ENCODE measurements around the gene COA6.

Gene COA6, protein sequence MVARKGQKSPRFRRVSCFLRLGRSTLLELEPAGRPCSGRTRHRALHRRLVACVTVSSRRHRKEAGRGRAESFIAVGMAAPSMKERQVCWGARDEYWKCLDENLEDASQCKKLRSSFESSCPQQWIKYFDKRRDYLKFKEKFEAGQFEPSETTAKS

GRCh38 chr1:234373064-234373958 lies at the start of gene COA6:
COA6 (plus strand) TSS chr1:234373456; CDS start chr1:234373467, 11 bp downstream.
- peak; percentile 81 for DNase-seq

- DNase-seq: peak; percentile 69
These were observed 48.4 kb upstream of the COA6 start for GRCh38 chr1:234324821-234325220.

DNA sequence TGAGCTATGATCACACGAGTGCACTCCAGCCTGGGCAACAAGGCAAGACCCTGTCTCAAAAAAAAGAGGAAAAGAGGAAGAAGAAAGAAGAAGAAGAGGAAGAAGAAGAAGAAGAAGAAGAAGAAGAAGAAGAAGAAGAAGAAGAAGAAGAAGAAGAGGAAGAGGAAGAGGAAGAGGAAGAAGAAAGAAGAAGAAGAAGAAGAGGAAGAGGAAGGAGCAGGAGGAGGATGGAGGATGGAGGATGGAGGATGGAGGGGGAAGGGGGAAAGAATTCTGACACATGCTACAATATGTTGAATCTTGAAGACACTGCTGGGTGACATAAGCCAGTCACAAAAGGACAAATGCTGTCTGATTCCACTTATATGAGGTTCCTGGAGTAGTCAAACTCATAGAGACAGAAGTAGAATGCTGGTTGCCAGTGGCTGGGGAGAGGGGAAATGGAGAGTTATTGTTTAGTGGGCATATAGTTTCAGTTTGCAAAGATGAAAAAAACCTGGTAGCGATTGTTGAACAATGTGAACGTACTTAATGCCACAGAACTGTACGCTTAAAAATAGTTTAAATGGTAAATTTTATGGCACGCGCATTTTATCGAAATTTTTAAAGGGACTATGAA lies 47.3 kb upstream of the COA6 start:
- no peak for DNase-seq

DNA sequence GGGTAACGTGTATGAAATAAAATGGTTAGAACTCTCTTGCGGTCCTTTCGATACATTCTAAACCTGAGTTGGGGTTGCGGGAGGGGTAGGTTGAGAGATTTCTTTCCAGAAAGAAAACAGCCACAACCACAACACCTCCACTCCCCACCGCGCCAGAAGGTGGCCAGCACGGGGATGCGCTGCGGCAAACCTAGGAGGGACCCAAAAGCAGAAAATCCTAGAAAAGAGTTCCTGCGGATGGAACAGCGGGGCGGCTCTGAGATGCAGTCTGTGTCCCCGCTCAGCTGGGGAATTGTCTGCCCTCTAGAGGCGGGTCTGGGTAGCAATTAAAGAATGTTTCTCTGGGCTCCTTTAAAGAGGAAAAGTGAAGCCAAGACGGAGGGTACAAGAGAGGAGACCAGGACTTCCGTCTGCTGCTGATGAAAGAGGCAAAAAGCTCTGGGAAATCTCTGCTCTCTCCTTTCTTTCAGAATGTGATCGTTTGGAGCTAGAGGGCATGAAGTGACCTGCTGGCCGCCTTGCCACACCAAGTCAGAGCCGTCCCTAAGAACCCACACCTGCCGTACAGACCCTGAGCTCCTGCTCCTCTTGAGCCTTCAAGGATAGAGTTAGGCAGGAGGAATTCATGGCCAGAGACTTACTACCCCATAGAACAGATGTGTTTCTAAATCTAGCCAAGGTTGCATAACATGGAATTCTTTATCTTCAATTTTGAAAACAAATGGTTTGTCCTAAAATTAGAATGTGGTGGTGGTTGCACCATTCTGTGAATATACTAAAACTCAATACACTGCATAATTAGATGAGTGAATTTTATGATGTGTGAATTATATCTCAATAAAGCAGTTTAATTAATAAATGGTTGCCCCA lies 46.5 kb upstream of the COA6 start:
- peak; percentile 37 for DNase-seq

- DNase-seq: no peak
These were observed 45.6 kb upstream of the COA6 start for GRCh38 chr1:234327577-234328164.

DNA sequence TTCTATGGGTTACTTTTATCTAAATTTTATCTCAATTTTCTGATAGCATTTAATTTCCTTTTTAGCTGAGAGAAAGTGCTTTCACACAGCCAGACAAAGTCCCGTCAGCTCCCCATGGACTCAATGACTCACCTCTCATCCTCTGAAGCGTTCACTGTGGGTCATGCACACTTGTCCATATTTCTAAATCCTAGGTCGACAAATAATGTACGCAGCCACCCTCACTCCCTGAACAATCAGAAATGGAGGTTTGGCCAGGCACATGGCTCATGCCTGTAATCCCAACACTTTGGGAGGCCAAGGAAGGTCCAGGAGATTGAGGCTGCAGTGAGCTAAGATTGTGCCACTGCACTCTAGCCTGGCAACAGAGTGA lies 42.4 kb upstream of the COA6 start:
- no peak for DNase-seq

DNA sequence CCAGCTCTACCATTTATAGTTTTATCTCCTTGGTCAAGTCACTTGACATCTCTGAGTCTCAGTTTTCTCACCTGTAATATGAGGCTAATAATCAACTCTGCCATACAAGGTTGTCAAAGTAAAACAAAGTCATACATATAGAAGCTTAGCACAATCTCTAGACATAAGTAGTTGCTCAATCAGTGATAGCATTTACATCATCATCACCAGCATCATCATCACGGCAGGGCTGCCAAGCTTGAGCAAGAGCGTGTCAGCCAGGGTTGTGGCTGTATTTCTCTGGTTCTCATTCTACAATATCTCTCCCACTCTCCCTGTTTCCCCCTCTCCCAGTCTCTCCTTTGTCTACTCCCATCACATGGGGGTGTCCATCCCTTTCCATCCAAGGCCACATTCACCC lies 41.7 kb upstream of the COA6 start:
- no peak for DNase-seq

DNA sequence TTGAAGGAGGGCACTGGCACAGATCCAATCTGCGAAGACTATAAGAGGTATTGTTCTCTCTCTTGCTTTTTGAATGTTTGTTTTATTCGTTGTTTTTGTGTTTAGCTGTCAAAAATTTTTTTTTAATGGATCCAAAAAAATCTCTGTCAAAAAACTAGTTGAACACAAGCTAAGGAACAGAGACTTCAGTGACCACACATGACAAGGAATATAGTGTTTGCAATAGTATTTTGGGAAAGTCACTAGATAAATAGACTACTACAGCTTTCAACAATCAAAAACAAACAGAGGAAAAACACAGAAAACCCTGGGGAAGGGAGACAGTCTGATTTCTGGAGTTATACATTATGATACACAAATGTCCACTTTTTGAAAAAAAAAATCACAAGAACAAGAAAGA lies 36.9 kb upstream of the COA6 start:
- DNase-seq: no peak

DNA sequence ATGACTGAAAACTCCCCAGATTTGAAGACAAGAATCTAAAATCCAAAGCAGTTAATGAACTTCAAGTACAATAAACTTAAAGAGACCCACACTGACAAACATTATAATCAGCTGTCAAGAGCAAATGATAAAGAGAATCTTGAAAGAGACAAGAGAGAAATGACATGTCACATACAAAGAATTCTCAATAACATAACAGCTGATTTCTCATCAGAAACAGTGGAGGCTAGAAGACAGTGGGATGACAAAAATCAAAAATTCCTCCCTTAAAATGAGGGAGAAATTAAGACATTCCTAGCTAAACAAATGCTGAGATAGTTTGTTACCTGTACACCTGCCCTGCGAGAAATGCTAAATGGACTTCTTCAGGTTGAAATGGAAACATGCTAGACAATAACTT lies 36.0 kb upstream of the COA6 start:
- no peak for DNase-seq

DNA sequence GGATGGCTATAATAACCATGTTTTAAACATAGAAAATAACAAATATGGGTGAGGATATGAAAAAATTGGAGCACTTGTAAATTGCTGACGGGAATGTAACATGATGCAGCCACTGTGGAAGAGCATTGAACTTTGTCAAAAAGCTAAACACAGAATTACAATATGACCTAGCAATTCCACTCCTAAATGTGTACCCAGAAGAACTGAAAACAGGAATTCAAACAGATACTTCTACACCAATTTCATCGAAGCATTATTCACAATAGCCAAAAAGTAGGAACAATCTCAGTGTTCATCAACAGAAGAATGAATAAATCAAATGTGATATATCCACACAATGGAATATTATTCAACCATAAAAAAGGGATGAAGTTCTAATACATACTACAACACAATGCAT lies 32.7 kb upstream of the COA6 start:
- no peak for DNase-seq

- DNase-seq: peak; percentile 23
These were observed 30.5 kb upstream of the COA6 start for GRCh38 chr1:234342774-234343173.

- no peak for DNase-seq
These were observed 28.0 kb upstream of the COA6 start for GRCh38 chr1:234345237-234345636.

GRCh38 chr1:234348964-234349363 lies 24.3 kb upstream of the COA6 start:
- DNase-seq: no peak

DNA sequence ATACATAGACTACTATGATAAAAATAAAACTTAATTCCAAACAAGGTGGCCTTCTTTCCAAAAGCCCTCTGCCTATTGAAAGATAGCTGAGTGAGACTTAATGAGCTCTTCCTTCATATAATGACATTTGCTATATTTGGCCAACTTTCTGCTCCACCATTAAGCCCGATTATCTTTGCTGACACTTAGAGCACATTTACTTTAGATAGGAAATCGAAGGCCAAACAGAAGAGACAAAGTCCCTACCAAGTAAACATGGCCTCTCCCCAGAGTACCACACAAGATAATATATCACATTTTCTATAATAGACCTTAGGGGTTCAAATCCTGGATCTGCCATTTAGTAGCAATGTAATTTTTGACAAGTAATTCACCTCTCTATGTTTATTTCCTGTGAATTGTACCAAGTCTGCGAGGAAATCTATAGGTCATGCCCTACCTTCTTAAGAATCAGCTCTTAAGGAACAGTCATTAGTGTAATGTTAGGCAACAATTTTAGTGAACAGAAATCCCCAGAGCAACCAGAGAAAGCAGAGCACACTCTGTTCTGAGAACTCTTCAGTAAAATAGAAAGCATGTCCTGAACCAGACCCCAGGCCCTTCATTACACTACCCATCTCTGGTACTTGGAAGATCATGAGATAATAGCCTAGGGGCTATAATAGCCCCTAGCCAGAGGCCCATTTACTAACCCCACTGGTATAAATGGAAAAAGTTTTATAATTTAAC lies 17.3 kb upstream of the COA6 start:
- no peak for DNase-seq

DNA sequence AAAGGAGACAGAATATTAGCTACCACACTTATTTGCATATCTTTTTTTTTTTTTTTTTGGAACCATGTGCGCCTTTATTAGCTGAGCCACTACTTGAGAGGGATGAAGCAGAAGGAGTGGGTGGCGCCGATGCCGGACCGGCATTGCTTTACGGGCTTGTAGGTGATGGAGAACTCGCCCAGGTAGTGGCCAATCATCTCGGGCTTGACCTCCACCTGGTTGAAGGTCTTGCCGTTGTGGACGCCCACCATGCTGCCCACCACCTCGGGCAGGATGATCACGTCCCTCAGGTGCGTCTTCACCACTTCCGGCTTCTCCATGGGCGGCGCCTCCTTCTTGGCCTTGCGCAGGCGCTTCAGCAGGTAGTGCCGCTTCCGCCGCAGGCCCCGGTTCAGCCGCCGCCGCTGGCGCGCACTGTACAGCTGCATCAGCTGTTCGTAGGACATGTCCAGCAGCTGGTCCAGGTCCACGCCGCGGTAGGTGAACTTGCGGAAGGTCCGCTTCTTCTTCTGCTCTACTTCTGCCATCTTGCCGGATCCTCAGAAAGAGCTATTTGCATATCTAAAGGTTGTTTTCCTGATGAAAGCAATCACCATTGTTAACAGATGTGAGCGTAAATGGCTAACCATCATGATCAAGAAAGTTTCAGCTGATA lies 16.5 kb upstream of the COA6 start:
- DNase-seq: peak; percentile 64

DNA sequence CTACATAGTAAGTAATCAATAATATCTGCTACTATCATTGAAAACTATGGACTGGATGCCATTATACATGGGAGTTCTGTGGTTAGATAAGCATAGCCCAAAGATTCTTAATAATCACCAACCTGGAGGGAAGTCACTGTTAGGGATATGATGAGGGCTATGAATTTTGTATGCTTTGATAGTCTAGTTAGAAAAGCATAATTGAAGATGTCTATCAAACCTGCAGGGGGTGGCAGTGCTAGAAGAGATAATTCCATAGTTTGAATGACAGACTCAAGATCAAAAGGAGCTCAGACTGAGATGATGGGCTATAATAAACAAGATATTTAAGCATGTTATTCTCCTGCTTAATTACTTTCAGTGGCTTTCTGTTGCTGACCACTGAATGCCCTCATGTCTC lies 15.4 kb upstream of the COA6 start:
- DNase-seq: no peak

- no peak for DNase-seq
These were observed 12.1 kb upstream of the COA6 start for GRCh38 chr1:234361102-234361603.

DNA sequence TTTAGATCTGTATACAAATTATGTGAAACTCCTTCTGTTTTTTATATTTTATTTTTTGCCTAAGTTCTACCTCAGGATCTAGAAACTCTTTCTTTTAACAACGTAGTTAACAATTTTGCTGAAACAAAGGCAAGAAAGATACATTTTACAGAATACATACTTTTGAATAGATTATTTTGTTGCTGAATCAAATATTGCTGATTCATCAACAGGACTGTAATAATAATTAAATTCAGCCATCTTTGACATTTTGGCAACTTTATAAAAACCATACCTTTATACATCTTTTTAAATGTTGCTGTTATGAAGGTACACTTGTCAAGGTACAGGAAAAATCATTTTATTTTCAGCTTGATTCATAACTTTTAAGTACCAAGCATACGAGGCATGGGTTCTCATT lies 10.7 kb upstream of the COA6 start:
- DNase-seq: no peak

DNA sequence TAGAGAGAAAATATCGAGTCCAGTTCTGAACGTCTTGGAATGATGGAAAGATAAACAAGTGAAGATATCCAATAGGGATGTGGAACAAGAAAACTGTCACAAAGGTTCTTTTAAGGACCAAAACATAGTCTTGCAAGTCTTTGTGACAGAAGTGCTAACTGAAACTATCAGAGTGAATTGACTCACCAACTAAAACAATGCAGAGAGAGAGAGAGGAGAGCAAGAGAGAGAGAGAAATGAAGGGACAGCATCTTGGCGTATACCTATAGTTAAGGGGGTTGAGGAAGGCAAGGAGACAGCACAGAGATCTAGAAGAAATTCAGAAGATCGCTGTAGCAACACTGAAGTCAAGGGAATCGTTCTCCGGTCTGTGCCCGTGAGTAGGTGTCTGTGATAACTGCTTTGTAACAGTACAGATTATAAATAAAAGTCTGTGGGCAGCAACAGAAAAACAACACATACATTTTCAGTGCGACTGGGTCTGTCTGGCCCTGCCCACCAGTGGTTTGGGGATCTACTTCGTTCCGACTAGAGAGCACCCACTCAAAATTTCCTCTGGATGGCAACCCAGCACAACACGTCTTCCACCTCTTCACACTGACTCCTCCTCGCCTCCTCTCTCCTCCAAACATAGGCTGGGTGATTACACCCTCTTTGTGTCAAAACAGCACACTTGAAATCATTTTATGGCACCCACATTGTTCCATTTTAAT lies 4.8 kb upstream of the COA6 start:
- DNase-seq: no peak

DNA sequence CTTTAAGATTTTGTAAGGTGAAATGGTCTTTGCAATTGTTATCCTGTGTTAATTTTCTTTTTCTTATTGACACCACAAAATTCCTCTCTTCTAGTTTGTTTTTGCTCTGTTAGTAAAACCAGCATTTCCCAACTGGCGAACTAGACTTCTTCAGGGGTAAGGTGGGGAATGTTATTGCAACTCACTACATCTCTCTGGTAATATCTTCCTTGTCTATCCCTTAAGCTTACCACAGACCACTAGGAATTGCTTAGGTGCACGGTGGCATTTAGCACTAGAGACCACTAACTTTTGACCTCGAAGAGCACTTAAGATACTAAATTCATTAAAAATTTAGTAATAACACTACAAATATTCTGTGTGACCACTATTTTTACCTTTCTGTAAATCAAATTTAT lies 4.2 kb upstream of the COA6 start:
- no peak for DNase-seq

DNA sequence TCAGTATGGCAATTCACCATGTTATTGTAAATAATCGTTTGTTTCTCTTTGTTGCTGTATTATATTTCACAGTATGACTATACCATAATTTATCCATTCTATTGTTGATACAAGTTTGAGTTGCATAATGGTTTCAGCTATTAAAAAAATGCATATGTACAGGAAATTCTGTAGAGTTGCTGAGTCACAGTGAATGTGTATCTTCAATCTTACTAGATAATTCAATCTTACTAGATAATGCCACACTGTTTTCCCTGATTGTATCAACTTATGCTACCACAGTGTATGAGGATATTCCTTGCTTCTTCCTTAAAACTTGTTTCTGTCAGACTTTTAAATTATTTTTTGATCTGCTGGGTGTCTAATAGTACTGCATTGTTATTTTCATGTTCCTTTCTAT lies 3.5 kb upstream of the COA6 start:
- DNase-seq: no peak
